AML-193 (cell line): Measurements from ENCODE around the gene TRIM31.
"Not testable (repeated sequence)": the region's sequence is repeated elsewhere in the genome, so short reads cannot be mapped to it uniquely, and the experiment has no call there.

Experiments used
- DNase-seq, 2 experiments: peaks; one replicate each; lab custom pipeline; 2025; lab: John Stamatoyannopoulos, UW

Gene TRIM31

DNA sequence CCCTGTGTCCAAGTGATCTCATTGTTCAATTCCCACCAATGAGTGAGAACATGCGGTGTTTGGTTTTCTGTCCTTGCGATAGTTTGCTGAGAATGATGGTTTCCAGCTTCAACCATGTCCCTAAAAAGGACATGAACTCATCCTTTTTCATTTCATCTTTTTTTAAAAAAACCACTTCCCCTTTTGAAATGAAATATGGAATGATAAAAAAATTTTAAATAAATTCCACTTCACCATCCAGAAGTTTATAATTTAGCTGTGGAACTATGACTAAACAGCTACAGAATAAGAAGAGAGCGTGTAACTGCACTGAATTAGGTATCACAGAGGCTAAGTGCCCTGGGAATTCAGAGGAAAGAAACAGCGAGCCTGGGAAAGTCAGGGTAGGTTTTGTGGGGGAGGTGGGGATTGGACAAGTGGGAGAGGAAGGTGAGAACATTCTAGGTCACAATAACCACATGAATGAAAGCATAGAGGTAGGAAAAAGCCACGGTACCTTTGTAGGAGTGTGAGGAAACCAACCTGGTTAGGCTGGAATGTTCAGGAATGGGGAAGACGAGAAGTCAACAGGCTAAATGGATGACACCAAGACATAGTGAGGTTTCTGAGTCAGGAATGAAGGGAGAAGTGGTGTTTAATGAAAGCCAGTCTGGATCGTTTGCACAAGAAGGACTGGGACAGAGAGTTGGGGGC lies 37.1 kb upstream of the TRIM31 start:
- DNase-seq = no peak

DNA sequence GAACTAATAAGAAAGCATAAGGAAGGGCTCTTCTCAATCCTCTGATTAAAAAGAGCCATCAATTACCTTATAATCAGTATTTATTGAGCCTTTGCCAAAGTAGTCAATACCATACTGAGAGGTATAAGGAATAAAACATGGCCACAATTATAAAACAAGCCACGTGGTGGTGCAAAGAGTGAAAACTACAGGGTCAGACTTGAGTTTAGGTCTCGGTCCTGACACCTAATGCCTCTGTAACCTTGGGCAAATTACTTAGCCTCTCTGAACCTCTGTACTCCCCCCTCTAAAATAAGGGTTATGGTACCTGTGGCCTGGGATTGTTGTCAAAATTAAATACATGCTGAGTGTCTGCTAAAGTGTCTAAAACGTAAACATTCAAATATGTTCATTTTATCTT lies 36.3 kb upstream of the TRIM31 start:
- DNase-seq = no peak

DNA sequence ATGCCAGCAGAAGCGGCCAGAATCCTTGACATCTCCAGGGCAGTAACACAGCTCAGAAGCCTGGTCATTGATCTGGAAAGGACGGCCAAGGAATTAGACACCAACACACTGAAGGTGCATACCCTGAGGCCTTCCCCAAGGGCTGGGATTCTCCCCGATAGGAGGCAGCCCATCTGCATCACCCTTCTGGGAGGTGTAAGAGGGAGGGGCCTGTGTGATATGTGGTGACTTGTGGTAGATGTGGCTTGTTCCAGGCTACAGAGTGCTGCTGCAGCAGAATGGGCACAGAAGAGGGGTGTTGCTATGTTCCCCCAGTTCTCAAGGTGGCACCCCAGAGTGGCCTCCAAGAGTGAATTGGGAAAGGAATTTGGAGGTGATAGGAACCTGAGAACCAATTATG lies 34.2 kb upstream of the TRIM31 start:
- DNase-seq = no peak

DNA sequence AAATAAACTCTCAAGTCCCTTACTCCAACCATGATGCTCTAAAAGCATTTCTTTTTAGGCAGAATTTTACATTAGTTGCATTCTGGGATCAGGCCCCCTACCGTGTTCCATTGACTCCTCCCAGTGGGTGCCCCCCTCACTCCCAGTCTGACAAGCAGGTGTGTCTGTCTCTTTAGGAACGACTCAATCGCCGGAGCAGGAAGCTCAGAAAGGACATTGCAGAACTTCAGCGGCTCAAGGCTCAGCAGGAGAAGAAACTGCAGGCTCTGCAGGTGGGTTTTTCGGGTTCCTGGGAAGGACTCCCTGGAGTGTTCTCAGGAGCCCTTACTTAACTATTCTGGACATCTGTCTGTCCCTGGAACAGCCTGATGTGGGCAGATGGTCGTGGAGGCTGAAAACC lies 32.9 kb upstream of the TRIM31 start:
- DNase-seq = no peak

DNA sequence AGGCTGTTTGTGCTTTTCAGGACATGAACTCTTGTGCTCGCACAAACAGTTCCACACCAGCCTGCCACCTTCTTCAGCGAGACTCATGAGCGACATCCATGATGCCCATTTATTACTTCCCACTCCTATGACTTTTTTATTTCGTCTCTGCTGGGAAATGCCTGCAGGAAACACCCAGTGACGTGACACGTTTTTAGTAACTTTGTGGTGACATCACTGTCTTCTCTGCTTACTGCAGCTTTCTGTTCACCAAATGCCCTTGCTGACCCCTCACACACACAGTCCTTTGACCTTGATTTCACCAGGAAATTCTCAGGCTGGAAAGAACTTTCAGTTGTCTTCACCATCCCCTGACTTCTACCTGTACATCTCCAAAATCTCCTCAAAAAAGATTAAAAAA lies 31.9 kb upstream of the TRIM31 start:
- DNase-seq = no peak

DNA sequence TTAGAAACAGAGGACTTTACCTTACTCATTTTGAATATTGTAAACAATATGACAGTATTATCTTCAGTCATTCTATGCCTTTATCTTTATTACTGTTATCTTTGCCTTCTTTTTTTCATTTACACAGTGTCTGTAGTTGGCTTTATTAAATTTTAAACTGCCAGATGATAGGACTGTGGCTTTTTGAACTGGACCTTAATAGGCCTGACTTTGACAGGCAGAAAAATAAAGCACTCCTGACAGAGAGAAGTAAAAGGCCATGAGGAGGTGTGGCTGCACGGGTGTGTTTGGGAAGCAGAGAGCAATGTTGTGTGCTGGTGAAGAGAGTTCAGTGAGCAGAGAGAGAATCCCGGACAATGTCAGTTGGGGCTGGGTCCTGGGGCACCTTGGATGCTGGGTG lies 30.9 kb upstream of the TRIM31 start:
- DNase-seq = no peak

DNA sequence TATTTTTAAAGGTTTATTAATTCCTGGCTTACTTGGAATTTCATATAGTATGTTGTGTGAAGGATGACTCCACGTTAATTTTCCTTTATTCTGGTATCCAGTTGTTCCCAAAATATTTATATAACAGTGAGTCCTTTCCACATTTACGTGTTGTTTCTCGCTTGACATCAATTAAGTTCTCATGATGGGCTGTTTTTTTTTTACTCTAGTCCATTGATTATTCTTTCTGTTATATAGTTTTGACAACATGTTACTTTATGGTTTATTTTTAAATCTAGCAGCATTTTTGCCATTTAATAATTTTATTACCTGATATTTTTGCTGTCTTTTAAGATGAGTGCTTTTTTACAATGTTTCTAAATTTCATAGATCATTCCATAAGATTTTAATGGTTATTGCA lies 29.8 kb upstream of the TRIM31 start:
- DNase-seq = no peak

DNA sequence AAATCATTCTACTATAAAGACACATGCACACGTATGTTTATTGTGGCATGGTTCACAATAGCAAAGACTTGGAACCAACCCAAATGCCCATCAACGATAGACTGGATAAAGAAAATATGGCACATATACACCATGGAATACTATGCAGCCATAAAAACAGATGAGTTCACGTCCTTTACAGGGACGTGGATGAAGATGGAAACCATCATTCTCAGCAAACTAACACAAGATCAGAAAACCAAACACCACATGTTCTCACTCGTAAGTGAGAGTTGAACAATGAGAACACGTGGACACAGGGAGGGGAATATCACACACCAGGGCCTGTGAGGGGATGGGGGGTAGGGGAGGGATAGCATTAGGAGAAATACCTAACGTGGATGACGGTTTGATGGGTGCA lies 27.4 kb upstream of the TRIM31 start:
- DNase-seq = not testable (repeated sequence)

DNA sequence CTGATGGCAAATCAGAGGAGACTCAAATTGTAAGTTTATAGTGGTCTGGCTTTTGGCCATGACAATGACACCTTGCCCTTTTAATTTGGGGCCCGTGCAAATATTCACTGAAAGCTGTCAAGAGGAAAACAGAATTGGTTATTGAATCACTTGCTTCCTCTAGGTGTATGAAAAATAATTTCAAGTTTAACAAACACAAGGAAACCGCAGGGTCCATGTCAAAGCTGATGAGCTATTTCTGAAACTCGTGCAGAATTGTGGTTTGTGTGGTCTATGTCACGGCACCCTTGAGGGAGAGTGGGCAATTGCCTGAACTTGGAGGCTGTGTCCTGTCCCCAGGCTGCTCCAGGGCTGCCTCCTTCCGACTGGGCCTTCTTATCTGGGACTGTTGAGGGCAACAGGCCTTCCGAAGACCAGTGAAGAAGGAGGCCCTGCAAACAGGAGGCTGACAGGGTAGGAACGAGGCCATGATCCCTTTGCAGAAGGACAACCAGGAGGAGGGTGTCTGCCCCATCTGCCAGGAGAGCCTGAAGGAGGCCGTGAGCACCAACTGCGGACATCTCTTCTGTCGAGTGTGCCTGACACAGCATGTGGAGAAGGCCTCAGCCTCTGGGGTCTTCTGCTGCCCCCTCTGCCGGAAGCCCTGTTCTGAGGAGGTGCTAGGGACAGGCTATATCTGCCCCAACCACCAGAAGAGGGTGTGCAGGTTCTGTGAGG lies 23.8 kb upstream of the TRIM31 start:
- DNase-seq = no peak

DNA sequence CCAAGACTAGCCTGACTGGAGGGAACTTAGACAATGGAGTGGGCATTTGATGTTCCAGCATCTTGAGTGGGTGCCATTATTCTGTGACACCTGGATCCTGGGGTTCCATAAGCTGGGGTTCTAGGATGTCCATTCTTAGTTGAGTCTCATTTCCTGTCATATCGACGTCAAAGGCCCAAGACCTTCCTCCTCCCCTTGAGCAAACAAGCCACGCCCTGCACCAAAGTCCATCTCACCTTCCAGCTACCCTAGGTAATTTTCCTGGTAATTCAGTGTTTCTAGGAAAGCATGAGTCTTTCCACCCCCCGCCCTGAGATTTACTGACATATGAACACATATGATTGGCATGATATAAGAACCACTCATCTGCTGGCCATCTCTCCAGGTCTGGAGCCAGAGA lies 22.9 kb upstream of the TRIM31 start, which contains the start of gene TRIM40:
TSS of gene TRIM40 (plus strand) at position 384 of the 400 bp plus-strand sequence. CDS start 897 bp downstream, outside the sequence.
- no peak for DNase-seq

DNA sequence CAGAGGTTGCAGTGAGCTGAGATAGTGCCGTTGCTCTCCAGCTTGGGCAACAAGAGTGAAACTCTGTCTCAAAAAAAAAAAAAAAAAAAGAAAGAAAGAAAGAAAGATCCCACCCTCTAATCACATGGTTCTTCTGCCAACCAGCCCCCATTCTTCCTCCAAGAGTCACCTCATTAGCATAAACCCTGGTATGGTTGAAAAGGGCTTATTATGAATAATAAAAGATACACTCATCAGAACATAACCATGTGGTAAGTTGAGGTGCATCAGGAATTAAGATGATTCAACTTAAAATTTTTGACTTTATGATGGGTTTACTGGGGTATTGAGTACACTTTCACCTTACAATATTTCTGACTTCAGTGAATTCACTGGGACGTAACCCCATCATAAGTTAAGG lies 22.3 kb upstream of the TRIM31 start:
- DNase-seq = no peak

DNA sequence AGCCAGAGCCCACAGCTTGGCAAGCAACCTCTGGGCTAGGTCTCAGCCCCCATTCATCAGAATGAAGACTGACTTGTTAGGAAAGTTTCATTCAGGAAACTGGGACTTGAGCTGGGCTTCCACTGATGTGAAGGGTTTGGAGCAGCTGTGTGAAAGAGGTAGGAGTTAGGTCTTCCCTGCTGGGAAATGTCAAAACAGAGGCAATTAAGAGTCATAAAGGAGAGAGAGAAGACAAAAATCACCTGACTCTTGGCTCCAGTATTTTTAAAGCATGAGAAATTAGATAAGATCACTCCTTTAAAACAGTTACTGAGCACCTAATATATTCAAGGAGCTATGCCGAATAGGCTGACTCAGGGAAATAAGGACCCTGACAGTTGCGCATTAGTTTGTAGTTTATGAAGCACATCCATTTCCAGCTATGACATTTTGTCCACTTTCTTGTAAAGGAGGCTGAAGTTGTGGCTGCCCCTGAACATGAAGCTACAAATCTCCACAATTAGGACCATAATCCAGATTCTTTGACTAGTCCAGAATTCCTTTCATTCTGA lies 19.1 kb upstream of the TRIM31 start:
- no peak for DNase-seq

DNA sequence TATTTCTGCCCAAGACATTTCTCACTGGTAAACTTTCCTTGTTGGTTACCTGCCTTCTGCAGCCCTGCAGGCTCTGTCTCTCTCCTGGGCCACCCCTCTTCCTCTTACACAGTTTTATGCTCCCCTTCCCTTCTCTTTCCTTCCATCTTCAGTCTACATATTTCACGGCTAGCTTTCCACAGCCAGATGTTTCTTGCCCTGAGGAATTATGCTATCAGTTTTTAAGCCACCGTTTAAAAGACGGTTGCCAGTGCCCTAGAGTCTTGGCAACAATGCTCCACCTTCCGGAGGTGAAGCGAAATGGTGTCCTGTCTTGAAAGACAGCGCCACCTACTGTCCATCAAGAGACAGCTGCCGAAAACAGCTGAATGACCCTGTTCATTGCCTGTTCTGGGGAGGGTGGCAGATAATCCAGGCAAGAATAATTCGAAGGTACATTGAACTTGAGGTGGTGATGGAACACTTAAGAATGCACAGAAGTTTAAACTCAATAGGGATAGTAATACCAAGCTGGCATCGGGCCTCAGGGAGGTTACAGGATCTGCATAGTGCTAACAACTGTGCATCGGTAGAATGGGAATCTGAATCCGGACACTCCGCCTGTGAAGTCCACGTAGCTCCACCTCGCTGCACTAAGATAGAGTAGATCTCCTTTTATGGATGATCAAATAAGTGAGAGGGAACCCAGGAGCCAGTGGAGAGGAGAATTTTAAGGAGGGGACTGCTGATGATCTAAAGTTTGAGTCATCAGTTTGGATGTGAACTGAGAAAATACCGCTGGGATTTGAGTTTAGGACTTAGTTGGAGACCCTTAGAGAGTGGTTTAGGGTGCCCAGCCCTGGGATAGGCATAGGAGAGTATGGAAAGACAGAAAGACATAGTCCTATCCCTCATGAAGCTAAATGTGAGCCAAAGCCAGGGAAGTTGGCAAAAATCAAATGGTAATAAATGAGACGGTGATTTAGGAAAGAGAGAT lies 18.3 kb upstream of the TRIM31 start:
- DNase-seq = peak; percentile 84 to 86

DNA sequence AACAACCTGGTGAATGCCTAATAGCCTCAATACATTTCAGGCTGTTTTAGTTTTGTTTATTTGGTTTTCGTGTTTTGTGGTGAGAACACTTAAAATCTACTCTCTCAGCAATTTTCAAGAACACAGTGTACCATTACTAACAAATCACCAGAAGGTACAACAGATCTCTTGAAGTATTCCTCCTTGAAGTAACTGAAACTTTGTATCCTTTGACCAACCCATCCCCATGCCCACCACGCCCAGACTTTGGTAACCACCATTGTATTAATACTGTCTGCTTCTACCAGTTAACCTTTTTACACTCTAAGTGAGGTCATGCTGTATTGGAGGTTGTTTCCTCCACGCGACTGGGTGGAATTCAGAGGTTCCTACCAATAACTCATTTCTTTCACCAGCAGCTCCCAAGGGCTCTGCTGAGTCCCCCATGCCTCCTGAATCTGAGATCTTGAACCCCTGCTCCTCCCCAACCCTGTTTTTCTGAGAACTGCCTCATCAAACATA lies 17.3 kb upstream of the TRIM31 start:
- DNase-seq = no peak

DNA sequence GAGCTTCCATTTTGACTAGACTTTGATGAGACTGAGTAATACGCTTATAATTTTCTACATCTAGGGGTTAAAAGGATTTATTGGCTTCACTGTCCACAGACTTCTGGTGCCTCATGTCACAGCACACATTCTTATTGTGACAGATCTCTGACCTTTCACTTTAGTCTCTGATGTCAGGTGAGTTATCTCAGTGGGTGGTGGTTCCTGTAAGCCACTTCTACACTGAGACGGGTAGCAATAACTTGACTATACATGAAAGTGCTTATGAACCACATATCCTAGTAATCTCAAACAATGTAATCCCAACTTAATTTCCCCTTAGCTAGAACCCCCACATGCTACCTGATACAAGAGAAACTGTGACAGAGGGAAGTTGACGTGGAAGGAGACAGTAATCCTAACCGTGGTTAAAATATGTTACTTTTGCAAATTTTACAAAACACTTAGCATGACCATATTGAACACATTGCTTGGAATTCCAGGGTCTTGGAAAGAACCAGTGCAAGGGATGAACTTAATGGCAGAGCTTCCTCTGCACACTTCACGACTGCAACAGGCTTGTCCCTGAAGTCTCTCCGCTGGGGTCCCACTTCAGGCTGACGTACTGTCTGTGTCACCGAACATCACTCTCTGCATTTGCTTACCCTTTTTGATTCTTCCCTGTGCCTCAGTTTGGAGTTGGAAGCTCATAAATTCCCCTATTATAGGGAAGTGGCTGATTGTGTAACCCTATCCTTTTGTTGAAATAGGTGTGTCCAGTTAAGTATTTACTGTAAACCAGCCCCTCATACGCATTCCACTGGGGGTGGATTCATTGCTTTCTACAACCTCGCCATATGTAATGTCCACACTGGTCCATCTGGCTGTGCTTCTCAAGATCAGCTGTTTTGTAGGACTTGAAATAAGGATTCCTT lies 16.6 kb upstream of the TRIM31 start:
- peak in 1 of 2 experiments; percentile 9 for DNase-seq

DNA sequence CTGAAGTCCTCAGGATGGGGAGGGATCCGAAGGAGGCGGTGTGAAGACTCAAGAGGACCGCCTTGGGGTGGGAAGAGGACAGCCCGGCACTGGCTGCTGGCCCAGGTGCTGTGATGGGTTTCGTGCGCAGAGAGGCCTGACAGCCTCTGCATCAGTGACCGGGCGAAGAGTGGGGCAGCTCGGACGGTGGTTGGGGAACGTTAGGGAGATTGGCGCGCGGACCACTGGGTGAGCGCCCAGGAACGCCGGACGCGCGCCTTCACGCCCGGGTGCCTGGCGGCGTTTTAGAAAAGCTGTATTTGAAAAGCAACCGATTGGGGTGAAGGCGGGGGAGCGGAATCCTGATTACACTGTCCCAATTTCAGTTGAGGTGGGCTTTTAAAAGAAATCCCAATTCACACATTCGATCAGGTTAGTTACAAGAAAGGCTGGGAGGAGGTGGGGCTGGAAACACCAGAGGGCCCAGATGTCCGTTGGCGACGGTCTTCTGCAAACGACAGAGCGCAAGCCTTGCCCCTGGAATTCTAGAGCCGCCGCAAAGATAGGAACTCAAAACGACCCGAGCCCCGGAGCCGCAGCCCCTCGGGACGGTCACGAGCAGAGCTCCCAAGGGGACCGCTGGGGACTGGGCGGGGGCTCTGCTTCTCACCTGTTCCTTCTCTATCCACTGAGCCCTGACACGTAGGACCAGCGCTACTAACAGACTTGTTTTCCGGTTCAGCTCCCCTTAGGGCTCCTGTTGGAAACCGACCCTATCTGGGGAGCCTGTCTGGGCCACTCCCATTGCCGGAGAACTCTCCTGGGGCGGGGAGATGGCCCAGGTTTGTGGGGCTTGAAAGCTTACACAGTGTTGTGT lies 14.6 kb upstream of the TRIM31 start:
- DNase-seq = no peak

DNA sequence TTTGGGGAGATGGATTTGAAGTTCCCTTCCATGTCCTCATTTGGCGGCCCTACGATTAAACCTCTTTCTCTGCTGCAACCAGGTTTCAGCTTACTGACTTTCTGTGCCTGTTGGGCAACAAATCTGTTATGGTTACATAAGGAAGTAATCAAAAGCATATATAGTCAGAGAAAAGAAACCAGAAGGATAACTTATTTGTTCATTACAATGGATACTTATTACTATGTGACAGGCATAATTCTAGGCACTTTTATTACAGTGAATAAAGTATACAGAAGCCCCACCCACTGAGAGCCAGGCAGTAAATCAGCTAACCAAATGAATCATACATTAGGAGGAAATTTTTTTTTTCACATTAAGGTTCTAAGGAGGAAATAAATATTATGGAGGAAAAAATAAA lies 9.6 kb upstream of the TRIM31 start:
- peak; percentile 35 to 40 for DNase-seq

DNA sequence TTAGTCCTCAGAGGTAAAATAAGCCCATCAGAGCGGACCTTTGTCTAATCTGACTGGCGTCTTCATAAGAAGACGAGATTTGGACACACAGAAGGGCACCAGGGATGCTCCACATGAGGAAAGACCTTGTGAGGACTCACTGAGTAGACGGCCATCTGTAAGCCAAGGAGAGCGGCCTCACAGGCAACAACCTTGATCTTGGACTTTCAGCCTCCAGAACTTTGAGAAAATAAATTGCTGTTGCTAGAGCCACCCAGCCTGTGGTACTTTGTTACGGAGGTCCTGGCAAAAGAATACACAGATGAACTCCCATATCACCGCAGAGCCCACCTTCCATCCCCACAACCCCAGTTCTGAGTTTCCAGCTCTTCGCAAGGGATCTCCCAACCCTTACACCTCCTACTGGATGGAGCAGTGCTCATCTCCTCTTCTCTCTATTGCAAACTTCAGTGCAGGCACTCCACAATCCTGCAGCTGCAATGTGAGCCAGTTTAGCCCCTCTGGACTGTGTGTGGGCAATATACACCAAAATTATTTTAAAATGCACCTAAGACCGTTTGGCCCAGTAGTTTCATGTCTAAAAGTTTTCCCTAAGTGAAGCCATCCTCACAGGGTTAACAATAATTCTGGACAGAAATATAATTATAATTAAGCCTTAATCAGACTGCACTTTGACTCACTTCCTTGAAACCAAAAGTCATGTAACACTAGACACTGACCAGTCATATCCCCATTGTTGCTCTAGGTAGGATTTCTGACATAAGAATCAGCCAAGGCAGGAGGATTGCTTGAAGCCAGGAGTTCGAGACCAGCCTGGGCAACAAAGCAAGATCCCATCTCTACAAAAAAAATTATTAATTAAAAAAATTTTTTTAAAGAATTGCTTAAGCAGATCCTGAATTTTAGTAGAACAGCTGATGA lies 8.8 kb upstream of the TRIM31 start:
- no peak for DNase-seq

DNA sequence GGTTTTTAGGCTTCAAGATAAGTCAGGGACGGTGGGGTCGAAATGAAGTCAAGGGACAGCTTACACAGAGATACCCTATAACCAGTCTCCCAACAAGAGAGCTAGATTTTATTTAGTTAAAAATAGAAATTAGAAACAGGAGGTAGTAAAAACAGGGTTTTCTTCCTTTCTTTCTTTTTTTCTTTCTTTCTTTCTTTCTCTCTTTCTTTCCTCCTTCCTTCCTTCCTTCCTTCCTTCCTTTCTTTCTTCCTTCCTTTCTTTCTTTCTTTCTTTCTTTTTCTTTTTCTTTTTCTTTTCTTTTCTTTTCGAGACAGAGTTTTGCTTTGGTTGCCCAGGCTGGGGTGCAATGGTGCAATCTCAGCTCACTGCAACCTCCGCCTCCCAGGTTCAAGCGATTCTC lies 5.8 kb upstream of the TRIM31 start:
- not testable (repeated sequence) for DNase-seq
